Activated CD4-positive, alpha-beta memory T cell treated with anti-CD3 and anti-CD28 coated beads, Interleukin-2, amount 10 ng/mL, durations not matched to agents 7 days and 5 days (primary cell): ENCODE measurements around the gene TWF1. TPM values are rescaled to one million over a fixed set of nuclear protein-coding genes. Genes with fewer than 3 reads are reported as not detected.

Experiments used
- CTCF ChIA-PET: fragments of 350-600 bp; sonication (Branson Sonifier 250); formaldehyde crosslinking; loops from one replicate; lab custom pipeline; 2021; ENCODE audit warnings: antibody characterized with exemption, inconsistent platforms; lab: Charles Lee
- POLR2A ChIA-PET: fragments of 350-600 bp; sonication (Branson Sonifier 250); formaldehyde crosslinking; loops from one replicate; lab custom pipeline; 2021; ENCODE audit warnings: antibody characterized with exemption; lab: Charles Lee
- DNase-seq: peaks from one replicate; pipeline ENCODE4 v3.0.0-alpha.2; 2020
- H3K27ac Mint-ChIP-seq: one replicate; pipeline ENCODE4 v1.8.0; 2021; ENCODE audit warnings: mild to moderate bottlenecking, mixed read lengths
- H3K27me3 Mint-ChIP-seq: one replicate; pipeline ENCODE4 v1.8.0; 2021; ENCODE audit warnings: mixed read lengths
- H3K36me3 Mint-ChIP-seq: one replicate; pipeline ENCODE4 v1.8.0; 2021; ENCODE audit warnings: low read depth, mixed read lengths
- H3K4me1 Mint-ChIP-seq: one replicate; pipeline ENCODE4 v1.8.0; 2021; ENCODE audit warnings: mixed read lengths
- H3K4me3 Mint-ChIP-seq: one replicate; pipeline ENCODE4 v1.8.0; 2021; ENCODE audit warnings: mild to moderate bottlenecking, mixed read lengths
- H3K9me3 Mint-ChIP-seq: one replicate; pipeline ENCODE4 v1.8.0; 2021; ENCODE audit warnings: mixed read lengths
- total RNA-seq, 2 experiments: library from RNA; stranded (reverse); gene quantifications; one replicate each; pipeline ENCODE4 v1.2.3, GENCODE V29; 2021

TWF1 gene
- total RNA-seq, 2 experiments from 2014 or later: 29.1 to 33.6 TPM

DNA sequence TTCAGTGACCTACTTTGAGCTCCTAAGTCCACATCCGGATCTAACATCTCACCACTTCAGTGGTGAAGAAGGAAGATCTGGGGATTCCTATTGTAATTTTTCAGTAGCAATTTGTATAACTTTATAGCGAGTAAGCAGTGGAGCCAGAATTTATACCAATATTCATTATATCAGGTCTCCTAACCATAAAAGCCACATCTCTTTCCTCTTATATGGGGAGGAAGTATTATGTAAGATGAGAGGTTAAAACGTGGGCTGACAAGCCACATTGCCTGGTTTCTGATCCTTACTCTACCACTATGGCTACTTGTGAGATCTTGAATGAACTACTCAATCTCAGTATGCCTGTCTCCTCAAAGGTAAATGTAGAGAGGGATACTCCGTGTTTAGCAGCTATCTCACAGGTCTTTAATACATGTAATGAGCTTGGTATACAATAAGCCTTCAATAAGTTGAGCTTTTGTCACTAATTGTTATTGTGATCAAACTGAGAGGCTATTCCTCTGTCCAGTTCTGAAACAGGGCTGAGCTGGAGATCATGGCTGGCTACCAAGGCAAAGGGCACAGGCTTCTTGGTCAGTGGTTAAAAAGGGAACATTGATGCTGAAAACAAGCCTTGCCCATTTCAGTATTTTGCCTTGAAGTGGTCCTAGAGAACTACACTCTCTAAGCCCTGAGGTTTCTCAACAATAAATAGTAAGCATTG lies 26.5 kb upstream of the TWF1 start:
- ChIA-PET POLR2A (interaction anchor here (1.0 to 2.1 kb wide), 2 partner anchors 15 to 27 kb away, joined by 3 to 17 read pairs; partner anchors contain the start of gene TWF1), CTCF (interaction anchor here (1.1 kb wide), 1 partner anchor 26 kb away, joined by 4 read pairs; no protein-coding TSS in a partner anchor)
- Mint-ChIP-seq H3K36me3 (no peaks in the 10 kb centered on the region), H3K27ac (no peak overlapping the region), H3K9me3 (no peaks in the 10 kb centered on the region), H3K4me3 (no peak overlapping the region), H3K27me3 (peaks cover 8% of the 10 kb centered on the region), H3K4me1 (peaks cover 22% of the 10 kb centered on the region)
- no peak for DNase-seq

DNA sequence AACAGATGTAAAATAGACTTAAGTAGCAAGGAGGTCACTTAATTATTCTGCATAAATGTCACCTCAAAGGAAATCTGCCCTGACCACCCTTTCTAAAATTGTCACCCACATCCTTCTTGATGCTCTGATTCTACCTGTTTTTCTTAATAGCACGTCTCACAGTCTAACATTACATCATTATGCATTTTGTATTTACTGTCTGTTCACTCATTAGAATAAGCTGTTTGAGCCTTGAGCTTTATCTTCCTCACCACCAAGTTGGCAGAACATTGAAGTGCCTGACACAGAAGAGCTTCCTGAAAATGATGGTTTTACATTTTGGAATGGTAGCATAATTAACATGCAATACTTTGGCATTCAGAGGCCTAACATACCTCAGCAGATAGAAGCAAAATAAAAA lies 21.0 kb upstream of the TWF1 start:
- Mint-ChIP-seq H3K27me3 (peaks cover 5% of the 10 kb centered on the region), H3K9me3 (no peaks in the 10 kb centered on the region)
- POLR2A ChIA-PET: no interaction called here

DNA sequence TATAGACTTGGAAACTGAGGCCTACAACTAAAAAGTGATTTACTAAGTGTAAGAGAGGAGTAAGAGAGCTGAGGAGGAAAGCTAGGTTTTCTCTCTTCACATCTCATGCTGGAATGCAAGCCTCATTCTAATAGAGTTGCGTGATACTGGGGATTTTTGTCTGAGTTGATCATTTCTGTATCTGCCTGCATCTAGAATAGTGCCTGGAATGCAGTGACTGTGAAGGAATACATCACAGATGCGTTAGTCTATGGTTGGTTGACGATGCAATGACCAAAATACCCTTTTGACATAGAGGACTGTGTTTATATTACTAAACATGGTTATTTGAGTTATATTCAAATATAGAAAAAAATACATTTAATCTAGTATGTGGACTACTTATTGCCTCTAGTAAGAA lies 20.6 kb upstream of the TWF1 start:
- H3K27me3 Mint-ChIP-seq: peaks cover 2% of the 10 kb centered on the region
- ChIA-PET CTCF (interaction anchor here (0.5 kb wide), 1 partner anchor 129 kb away, joined by 4 read pairs; no protein-coding TSS in a partner anchor), POLR2A (no interaction called here)

More for the DNA sequence above, 21.0 kb upstream of the TWF1 start:
- Mint-ChIP-seq H3K4me3 (no peak overlapping the region), H3K27ac (no peak overlapping the region), H3K36me3 (no peaks in the 10 kb centered on the region), H3K4me1 (peaks cover 8% of the 10 kb centered on the region)
- no peak for DNase-seq
- CTCF ChIA-PET: no interaction called here

DNA sequence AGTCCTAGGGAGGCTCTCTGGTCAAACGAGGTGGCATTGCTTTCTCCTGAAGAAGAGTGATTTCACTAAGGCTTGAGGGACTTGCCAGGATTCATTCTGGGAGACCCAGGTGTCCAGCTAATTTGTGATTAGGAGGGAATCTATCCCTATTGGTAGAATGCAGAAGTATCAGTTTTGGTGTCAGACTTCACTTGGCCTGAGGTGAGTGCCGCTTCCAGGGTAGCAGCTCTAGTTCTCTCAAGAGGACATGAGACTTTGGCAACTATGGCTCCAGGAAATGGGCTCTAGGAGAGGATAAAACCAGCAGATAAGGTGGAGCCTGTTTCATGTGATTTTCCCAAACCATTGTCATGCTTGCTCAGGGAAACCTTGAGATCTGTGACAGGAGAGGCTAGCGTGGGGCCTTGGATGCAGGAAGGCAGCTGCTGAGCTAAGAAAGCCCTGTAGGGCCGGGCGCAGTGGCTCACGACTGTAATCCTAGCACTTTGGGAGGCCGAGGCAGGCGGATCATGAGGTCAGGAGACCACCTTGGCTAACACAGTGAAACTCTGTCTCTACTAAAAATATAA lies 18.2 kb upstream of the TWF1 start:
- POLR2A ChIA-PET: interaction anchor here (1.8 to 2.2 kb wide), 2 partner anchors 12 to 18 kb away, joined by 7 read pairs; partner anchors contain the start of genes TMEM117 and TWF1

More for the DNA sequence above, 20.6 kb upstream of the TWF1 start:
- H3K36me3 Mint-ChIP-seq: no peaks in the 10 kb centered on the region
- H3K4me3 Mint-ChIP-seq: no peak overlapping the region
- H3K27ac Mint-ChIP-seq: no peak overlapping the region
- no peak for DNase-seq
- peaks cover 3% of the 10 kb centered on the region for H3K4me1 Mint-ChIP-seq
- no peaks in the 10 kb centered on the region for H3K9me3 Mint-ChIP-seq

DNA sequence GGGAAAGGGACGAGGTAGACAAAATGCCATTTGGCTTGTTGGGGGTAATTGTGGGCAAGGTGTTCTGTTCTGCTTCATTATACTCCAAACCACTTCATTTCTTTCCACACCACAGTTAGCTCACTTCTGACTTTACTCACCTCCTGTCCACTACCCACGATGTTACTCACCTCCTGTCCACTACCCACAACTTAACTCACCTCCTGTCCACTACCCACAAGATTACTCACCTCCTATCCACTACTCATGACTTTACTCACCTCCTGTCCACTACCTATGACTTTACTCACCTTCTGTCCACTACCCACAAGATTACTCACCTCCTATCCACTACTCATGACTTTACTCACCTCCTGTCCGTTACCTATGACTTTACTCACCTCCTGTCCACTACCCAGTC lies 10.1 kb upstream of the TWF1 start:
- DNase-seq: no peak
- Mint-ChIP-seq H3K4me1 (peaks cover 6% of the 10 kb centered on the region), H3K4me3 (no peak overlapping the region), H3K9me3 (no peaks in the 10 kb centered on the region), H3K27me3 (peaks cover 4% of the 10 kb centered on the region), H3K36me3 (no peaks in the 10 kb centered on the region), H3K27ac (no peak overlapping the region)
- ChIA-PET CTCF (no interaction called here), POLR2A (interaction anchor here (5.0 kb wide), 1 partner anchor 10 kb away, joined by 41 read pairs; the partner anchor contains the start of gene TWF1)

More for the DNA sequence above, 18.2 kb upstream of the TWF1 start:
- Mint-ChIP-seq H3K4me3 (no peak overlapping the region), H3K27ac (no peak overlapping the region), H3K36me3 (no peaks in the 10 kb centered on the region), H3K4me1 (peaks cover 3% of the 10 kb centered on the region), H3K27me3 (peaks cover 2% of the 10 kb centered on the region), H3K9me3 (no peaks in the 10 kb centered on the region)
- CTCF ChIA-PET: no interaction called here
- DNase-seq: no peak

DNA sequence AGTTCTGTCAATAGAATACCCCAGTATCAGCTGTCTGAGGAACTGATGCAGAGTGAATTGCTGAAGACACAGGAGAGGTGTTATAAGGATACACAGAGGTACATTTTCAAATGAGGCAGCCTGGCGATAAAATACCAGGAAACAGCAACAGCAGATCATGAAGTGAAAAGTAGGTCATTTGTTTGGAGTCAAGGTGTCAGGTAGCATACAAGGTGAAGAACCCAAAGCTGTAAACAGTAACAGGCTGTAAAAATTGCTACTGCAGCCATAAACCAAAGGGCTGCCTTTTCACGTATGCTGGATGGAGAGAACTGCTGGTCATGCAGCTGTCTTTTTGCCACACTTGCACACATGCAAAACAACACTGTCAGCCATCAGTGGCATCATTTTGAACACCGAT lies 9.3 kb upstream of the TWF1 start:
- Mint-ChIP-seq H3K4me1 (peaks cover 6% of the 10 kb centered on the region), H3K9me3 (no peaks in the 10 kb centered on the region), H3K4me3 (no peak overlapping the region), H3K36me3 (no peaks in the 10 kb centered on the region), H3K27ac (no peak overlapping the region), H3K27me3 (peaks cover 4% of the 10 kb centered on the region)
- ChIA-PET POLR2A (interaction anchor here (5.0 kb wide), 1 partner anchor 9 kb away, joined by 41 read pairs; the partner anchor contains the start of gene TWF1), CTCF (no interaction called here)
- no peak for DNase-seq

DNA sequence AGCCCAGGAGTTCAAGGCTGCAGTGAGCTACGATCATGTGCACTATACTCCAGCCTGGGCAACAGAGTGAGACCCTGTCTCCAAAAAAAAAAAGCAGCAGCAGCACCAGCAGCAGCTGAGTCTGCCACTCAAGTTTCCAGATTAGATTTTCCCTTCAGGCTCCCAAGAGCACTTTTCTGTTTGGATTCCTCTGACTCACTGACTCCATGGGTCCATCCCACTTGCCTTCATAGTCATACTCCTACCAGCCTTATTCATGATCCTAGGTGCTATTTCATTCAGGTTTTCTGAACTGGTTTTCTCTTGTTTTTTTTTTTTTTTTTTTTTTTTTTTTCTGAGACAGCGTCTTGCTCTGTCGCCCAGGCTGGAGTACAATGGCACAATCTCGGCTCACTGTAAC lies 6.8 kb upstream of the TWF1 start:
- H3K27ac Mint-ChIP-seq: no peak overlapping the region
- peaks cover 6% of the 10 kb centered on the region for H3K4me1 Mint-ChIP-seq
- H3K27me3 Mint-ChIP-seq: peaks cover 3% of the 10 kb centered on the region
- no peak overlapping the region for H3K4me3 Mint-ChIP-seq
- H3K9me3 Mint-ChIP-seq: no peaks in the 10 kb centered on the region
- no peak for DNase-seq
- POLR2A ChIA-PET: no interaction called here
- CTCF ChIA-PET: interaction anchor here (1.4 to 1.6 kb wide), 2 partner anchors 36 to 69 kb away, joined by 4 to 5 read pairs; no protein-coding TSS in a partner anchor
- no peaks in the 10 kb centered on the region for H3K36me3 Mint-ChIP-seq

DNA sequence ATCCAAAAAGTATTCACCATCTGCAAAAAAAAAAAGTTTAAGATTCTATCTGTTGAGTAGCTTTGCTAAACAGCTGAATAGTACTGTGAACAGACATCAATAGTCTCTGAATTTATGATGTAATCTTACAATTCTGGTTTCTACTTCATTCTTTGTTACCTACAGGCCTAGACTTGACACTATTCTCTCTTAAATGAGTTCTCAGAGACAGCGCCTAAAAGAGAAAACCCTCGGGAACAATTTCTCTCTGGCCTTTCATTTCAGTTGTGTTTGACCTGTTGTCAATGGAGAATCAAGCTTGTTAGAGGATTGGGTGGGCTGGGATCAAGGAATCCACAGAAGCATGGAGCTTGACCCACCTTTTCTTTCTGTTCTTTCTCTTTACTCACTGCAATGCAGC lies 5.9 kb upstream of the TWF1 start:
- peaks cover 3% of the 10 kb centered on the region for H3K27me3 Mint-ChIP-seq
- H3K36me3 Mint-ChIP-seq: no peaks in the 10 kb centered on the region
- DNase-seq: no peak
- CTCF ChIA-PET: interaction anchor here (1.4 kb wide), 1 partner anchor 70 kb away, joined by 4 read pairs; no protein-coding TSS in a partner anchor
- H3K4me3 Mint-ChIP-seq: no peak overlapping the region
- H3K4me1 Mint-ChIP-seq: peaks cover 11% of the 10 kb centered on the region
- H3K27ac Mint-ChIP-seq: no peak overlapping the region
- H3K9me3 Mint-ChIP-seq: no peaks in the 10 kb centered on the region
- POLR2A ChIA-PET: no interaction called here

DNA sequence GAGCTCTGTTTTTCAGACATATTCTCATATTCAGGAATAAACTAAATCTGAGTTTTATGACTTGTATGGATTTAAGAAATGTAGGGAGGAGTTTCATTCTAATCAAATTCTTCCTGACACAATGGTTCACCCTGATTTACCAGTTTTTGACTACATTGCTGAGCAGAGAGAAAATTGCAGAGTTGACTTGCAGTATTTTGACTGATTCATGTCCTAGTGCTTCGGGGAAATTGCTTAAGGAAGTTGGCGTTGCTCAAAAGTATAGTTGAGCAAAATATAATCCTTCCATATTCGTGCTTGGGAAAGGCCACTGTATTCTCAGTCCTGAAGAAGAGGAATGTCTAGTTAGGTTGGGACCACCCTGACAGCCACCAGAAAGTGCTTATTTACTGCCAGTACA lies 1.3 kb upstream of the TWF1 start:
- H3K4me3 Mint-ChIP-seq: peak overlapping the region; percentile 96
- ChIA-PET CTCF (interaction anchor here (0.9 to 2.3 kb wide), 4 partner anchors 25 to 75 kb away, joined by 4 to 11 read pairs (median 6); partner anchors contain the start of genes IRAK4, PUS7L and TMEM117), POLR2A (interaction anchor here (0.9 to 5.5 kb wide), 11 partner anchors 9 to 48 kb away, joined by 3 to 88 read pairs (median 16); partner anchors contain the start of genes IRAK4, PUS7L and TMEM117)
- peaks cover 15% of the 10 kb centered on the region for H3K36me3 Mint-ChIP-seq
- peaks cover 31% of the 10 kb centered on the region for H3K4me1 Mint-ChIP-seq
- no peaks in the 10 kb centered on the region for H3K9me3 Mint-ChIP-seq
- H3K27me3 Mint-ChIP-seq: no peaks in the 10 kb centered on the region
- no peak for DNase-seq
- peak overlapping the region; percentile 100 for H3K27ac Mint-ChIP-seq

DNA sequence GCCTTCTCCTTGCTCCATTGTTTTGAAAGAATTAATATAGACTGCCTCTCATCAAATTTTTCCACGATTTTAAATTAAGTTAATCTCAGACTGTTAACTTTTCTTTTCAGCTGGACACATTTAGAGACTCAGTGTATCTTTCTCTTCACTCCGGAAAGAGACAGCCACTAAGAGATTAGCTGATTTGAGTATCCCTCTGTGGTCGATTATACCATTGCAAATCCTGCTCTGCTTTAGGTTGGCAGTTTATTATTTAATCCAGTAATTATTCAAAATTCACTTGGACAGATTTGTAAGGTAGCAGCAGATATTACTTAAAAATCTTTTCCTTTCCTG lies 588 bp upstream of the TWF1 start:
- Mint-ChIP-seq H3K9me3 (no peaks in the 10 kb centered on the region), H3K36me3 (peaks cover 19% of the 10 kb centered on the region)
- POLR2A ChIA-PET: interaction anchor here (0.8 to 5.5 kb wide), 20 partner anchors 9 to 76 kb away, joined by 3 to 88 read pairs (median 6); partner anchors contain the start of genes IRAK4, PUS7L and TMEM117

DNA sequence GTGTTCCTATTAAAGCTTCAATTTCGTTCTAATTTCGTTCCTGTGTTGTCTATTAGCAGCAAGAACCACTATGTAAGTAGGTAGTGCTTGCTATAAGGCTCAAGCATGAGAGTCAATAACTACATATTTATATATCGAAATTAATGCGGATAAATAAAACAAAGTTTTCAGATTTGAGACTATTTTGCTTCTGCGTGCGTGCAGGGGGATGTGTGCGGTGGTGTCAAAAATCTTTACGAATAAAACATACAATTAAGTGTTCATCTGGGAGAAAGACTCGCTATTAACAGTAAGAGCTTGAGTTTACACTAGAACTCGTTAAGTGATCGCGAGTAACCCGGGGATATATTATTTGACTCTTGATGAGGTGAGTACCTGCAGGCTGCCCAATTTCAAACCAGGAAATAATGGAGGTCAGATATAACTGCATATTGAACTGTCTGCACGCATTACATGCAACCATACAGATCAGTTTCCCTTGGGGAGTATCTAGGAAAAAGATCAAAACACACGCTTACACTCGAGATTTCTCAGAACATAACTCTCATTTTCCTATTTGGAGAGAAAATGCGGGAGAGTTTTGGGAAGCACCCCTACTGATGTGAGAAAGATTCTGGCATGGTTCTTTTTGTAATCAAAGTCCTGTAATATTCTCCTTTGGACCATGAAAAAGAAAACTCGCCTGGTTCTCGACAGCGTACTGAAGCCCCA lies 813 bp downstream of the TWF1 start:
- Mint-ChIP-seq H3K4me1 (peaks cover 35% of the 10 kb centered on the region), H3K27me3 (no peaks in the 10 kb centered on the region), H3K36me3 (peaks cover 28% of the 10 kb centered on the region), H3K4me3 (peak overlapping the region; percentile 96), H3K9me3 (no peaks in the 10 kb centered on the region), H3K27ac (peak overlapping the region; percentile 100)
- ChIA-PET CTCF (interaction anchor here (0.9 to 2.3 kb wide), 7 partner anchors 8 to 77 kb away, joined by 3 to 11 read pairs (median 3); partner anchors contain the start of genes IRAK4 and TMEM117), POLR2A (interaction anchor here (0.7 to 5.5 kb wide), 16 partner anchors 9 to 77 kb away, joined by 3 to 88 read pairs (median 8); partner anchors contain the start of genes IRAK4, PUS7L and TMEM117)
- no peak for DNase-seq

More for the DNA sequence above, 588 bp upstream of the TWF1 start:
- Mint-ChIP-seq H3K4me3 (peak overlapping the region; percentile 96), H3K27ac (peak overlapping the region; percentile 100), H3K27me3 (no peaks in the 10 kb centered on the region), H3K4me1 (peaks cover 33% of the 10 kb centered on the region)
- no peak for DNase-seq
- CTCF ChIA-PET: interaction anchor here (0.9 to 2.3 kb wide), 5 partner anchors 11 to 76 kb away, joined by 4 to 11 read pairs (median 4); partner anchors contain the start of genes IRAK4 and TMEM117

DNA sequence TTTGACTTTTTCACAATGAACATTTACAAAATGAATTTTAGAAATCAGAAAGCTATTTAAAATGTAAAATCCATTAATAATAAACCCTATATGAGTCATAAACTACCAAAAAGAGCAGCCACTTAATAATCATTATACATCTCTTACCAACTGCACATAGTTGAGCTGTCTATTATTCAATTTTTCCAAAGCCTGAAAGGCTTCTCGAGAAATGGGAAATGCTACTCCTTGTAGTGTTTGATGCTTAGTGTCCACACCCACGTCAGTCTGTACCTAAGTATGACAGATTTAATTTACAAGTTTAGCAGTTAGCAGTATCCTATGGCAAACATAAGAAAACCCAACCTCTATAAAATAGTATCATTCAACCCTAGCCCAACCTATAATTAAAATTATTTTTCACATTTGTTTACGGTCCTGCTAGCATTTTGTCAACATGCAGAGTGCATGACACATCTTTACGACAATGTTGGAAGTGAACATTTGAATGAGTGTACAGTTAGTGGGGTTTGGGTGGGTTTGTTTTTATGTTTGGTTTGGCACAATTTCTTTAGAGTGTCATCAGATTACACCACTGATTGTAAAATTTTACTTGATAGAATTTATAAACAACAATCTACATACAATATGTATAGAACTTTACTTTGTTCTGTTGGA lies 8.4 kb downstream of the TWF1 start:
- Mint-ChIP-seq H3K9me3 (no peaks in the 10 kb centered on the region), H3K4me3 (no peak overlapping the region), H3K27ac (no peak overlapping the region), H3K27me3 (no peaks in the 10 kb centered on the region), H3K4me1 (peaks cover 6% of the 10 kb centered on the region), H3K36me3 (peaks cover 45% of the 10 kb centered on the region)
- ChIA-PET CTCF (interaction anchor here (1.0 kb wide), 3 partner anchors 8 to 85 kb away, joined by 3 read pairs; partner anchors contain the start of genes IRAK4, PUS7L and TWF1), POLR2A (interaction anchor here (1.2 to 2.8 kb wide), 3 partner anchors 8 to 39 kb away, joined by 3 to 23 read pairs (median 4); partner anchors contain the start of gene TWF1)
- no peak for DNase-seq
